ENCODE measurements around the gene CMTM7.
"Not testable (repeated sequence)": the region's sequence is repeated elsewhere in the genome, so short reads cannot be mapped to it uniquely, and the experiment has no call there.

Gene CMTM7

DNA sequence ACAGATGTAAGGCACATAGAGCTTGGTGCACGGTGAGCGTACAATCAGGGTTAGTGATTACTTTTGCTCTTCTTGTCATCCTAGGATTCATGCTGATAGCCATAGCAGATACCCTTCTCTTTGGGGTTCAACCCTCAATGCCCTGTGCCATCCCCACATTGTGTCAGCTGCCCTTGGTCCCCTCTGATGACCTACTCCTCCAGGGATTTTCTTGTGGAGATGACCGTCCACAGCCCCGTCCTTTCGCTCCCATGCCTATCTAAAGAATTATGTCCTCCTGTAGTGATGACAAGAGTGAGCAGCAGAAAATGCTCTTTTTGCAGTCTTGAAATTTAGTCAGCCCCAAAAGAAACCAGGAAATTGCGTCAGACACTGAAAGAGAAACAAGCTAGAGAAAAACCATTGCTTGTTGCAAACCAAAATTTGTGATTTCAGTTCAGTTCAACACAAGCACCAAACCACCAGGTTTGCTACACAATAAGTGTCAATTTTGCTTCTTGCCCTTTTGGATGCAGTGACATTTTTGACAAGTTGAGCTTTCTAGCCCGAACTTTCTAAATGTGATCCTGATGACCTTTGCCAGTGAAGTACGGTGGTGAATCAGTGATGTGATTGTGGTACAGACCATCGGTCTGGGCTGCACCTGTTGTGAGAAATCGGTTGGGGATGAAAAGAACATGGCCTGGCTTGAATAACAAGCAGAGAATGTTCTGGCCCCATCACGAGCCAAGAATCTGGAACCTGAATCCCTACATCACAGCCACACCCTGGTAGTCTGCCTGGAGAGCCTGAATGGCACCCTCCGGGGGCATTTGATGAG lies 41.3 kb downstream of the CMTM7 start:
- peak overlapping the region; percentile 2; the same call in 1 of the 2 replicates for H3K27ac ChIP-seq
- 0 out of 2 replicates have a peak, but pooled peaks have one; percentile 10 for TF ChIP-seq Cebpa-rat (IDR thresholded peaks at IDR 0.05)
- H3K27me3 ChIP-seq, result no peaks in the 10 kb centered on the region
- H3K9ac ChIP-seq, result no peak overlapping the region
- H3K4me1 ChIP-seq, result peaks cover 75% of the 10 kb centered on the region
- H3K4me3 ChIP-seq, result no peak overlapping the region
- H3K36me3 ChIP-seq, result peaks cover 41% of the 10 kb centered on the region
- H3K9me3 ChIP-seq, result no peaks in the 10 kb centered on the region
- H3K4me2 ChIP-seq, result peak overlapping the region; percentile 33
- H4K20me1 ChIP-seq, result peaks cover 100% of the 10 kb centered on the region

DNA sequence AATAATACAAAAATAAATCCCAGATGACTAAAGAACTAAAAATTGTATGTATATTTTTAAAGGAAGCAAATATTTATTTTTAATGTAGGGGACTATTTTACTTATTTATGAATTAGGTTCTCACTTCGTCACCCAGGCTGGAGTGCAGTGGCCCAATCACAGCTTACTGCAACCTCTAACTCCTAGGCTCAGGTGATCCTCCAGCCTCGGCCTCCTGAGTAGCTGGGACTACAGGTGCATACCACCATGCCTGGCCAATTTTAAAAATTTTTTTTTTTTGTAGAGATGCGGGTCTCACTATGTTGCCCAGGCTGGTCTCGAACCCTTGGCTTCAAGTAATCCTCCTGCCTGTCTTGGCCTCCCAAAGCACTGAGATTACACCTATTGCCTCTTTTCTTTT lies 42.6 kb downstream of the CMTM7 start:
- Histone ChIP-seq H3K9me3 (no peaks in the 10 kb centered on the region), H4K20me1 (peaks cover 100% of the 10 kb centered on the region), H3K9ac (no peak overlapping the region), H3K4me2 (no peak overlapping the region), H3K4me1 (peaks cover 71% of the 10 kb centered on the region), H3K27me3 (no peaks in the 10 kb centered on the region), H3K36me3 (peaks cover 49% of the 10 kb centered on the region), H3K27ac (no peak overlapping the region), H3K4me3 (no peak overlapping the region)
- no peak for TF ChIP-seq Cebpa-rat (IDR thresholded peaks at IDR 0.05)

DNA sequence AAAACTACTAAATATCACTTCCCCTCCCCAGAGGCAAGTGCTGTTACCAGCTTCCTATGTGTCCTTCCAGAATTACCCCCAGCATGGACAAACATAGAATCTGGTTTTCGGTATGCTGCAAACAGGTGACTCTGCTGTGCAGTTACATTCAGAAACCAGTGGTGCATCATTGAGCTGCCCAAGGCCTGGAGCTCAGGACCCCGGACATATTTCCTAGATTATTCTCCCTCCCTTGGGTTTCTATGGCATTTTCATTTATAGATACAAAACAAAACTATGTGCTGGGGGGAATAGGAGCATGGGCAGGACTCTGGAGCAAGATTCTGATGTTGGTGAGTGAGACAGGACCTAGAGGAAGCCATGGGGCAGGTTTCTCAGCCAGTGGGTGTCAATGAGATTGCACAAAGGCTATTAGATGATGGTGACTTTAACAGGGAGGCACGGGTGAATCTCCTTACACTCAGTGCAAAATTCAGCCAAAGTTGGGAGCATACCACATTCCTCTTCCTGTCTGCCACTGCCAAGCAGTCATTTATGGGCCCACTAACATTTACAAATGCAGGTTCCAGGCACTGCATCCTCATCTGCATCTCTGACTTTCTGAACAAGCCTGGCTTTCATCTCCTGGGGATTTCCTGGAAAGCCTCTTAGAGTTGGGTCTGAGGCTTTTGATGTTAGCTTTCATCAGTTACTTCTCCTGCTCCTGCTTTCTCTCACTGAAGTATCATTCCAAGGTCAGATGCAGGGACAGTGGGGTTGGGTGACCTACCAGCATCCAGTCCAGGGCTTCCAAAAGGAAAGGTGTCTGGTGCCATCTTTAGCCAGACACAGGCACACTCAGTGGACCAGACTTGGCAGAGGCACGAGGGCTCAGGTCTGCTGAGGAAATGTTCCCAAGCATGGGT lies 44.5 kb downstream of the CMTM7 start:
- Histone ChIP-seq H3K27ac (0 out of 2 replicates have a peak overlapping the region, but pooled peaks have one; percentile 7), H3K27me3 (no peaks in the 10 kb centered on the region), H3K4me3 (no peak overlapping the region), H3K9me3 (no peaks in the 10 kb centered on the region), H3K9ac (no peak overlapping the region), H3K4me1 (peaks cover 83% of the 10 kb centered on the region), H4K20me1 (peaks cover 100% of the 10 kb centered on the region), H3K4me2 (peak overlapping the region; percentile 54), H3K36me3 (peaks cover 60% of the 10 kb centered on the region)
- no peak for TF ChIP-seq Cebpa-rat (IDR thresholded peaks at IDR 0.05)

DNA sequence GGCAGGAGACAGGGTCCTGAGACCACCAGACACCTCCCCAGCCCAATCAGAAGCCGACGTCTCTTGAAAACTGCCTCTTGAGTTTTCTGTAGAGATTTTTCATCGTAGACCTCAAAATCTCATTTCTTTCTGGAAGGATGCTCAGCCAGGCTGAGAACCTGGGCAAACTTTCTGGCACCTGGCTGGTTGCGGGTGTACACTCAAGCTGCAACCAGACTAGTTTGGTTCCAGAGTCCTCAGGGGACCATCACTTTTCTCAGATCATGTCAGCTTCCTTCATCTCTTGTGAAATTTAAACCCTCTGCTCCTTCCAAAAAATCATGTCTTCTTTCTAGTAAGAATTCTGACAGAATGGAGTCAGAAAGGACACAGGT lies 45.1 kb downstream of the CMTM7 start:
- Histone ChIP-seq H3K9ac (no peak overlapping the region), H3K4me2 (peak overlapping the region; percentile 54), H4K20me1 (peaks cover 100% of the 10 kb centered on the region), H3K27me3 (no peaks in the 10 kb centered on the region), H3K4me3 (no peak overlapping the region), H3K27ac (0 out of 2 replicates have a peak overlapping the region, but pooled peaks have one; percentile 7), H3K36me3 (peaks cover 60% of the 10 kb centered on the region), H3K9me3 (no peaks in the 10 kb centered on the region), H3K4me1 (peaks cover 83% of the 10 kb centered on the region)
- no peak for TF ChIP-seq Cebpa-rat (IDR thresholded peaks at IDR 0.05)

DNA sequence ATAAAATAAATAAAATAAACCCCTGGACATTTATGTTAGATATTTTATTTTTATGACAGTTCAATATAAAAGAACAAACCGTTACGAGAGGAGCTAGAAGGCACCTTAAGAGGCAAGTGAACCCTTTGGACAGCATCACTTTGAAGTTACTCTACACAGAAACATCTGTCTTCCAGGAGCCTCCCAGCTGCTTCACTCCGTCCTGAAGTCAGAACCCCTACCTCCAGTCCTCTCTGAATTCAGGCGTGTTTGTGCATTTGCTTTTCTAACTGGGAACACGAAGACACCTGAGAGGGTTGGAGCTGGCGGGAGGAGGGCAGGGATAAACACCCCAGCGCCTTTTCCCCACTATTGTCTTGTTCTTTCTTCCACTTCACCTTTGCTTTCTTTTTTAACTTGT lies 46.2 kb downstream of the CMTM7 start:
- H3K9ac ChIP-seq, result no peak overlapping the region

DNA sequence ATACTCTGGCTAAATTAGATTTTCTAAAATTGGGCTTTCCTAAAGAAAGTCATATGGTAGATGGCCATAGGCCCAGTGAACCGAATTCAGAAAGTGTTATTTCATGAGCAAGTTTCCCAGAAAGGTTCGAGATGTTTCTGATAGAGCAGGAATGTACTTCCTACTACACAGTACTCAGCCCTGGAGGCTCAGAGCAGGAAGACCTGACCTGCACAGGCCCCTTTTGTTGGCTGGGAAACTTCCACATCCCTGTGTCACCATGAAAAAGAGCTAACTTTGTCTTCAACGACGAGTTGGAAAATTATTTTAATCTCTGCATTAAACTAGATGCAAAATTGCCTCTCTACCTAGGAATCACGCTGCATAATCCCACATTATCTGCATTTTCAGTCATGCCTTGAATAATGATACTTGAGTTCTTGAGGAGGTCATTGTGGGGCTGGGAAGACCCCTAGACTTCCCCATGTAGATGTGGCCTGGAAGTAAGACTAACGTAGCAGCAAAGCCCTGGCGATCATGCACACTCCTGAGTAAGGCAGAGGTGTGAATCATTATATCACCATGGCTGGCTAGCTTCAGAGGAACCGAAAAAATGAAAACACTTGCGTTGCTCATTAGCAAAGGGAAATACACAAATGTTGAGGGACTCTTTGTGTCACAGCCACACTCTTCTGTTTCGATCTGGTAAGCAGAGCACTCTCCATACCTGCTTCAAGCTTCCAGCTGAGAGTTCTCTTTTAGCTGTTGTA lies 47.1 kb downstream of the CMTM7 start:
- no peak overlapping the region for H3K9ac ChIP-seq
- H3K4me1 ChIP-seq, result peaks cover 65% of the 10 kb centered on the region
- H4K20me1 ChIP-seq, result peaks cover 98% of the 10 kb centered on the region
- no peak overlapping the region for H3K27ac ChIP-seq
- H3K27me3 ChIP-seq, result no peaks in the 10 kb centered on the region
- no peak for TF ChIP-seq Cebpa-rat (IDR thresholded peaks at IDR 0.05)
- no peaks in the 10 kb centered on the region for H3K9me3 ChIP-seq
- no peak overlapping the region for H3K4me2 ChIP-seq
- no peak overlapping the region for H3K4me3 ChIP-seq
- peaks cover 62% of the 10 kb centered on the region for H3K36me3 ChIP-seq

More for the DNA sequence above, 46.2 kb downstream of the CMTM7 start:
- Histone ChIP-seq H3K4me1 (peaks cover 72% of the 10 kb centered on the region), H4K20me1 (peaks cover 99% of the 10 kb centered on the region), H3K9me3 (no peaks in the 10 kb centered on the region), H3K36me3 (peaks cover 62% of the 10 kb centered on the region), H3K4me3 (no peak overlapping the region), H3K27ac (no peak overlapping the region), H3K27me3 (no peaks in the 10 kb centered on the region), H3K4me2 (no peak overlapping the region)
- TF ChIP-seq Cebpa-rat (IDR thresholded peaks at IDR 0.05), result no peak

DNA sequence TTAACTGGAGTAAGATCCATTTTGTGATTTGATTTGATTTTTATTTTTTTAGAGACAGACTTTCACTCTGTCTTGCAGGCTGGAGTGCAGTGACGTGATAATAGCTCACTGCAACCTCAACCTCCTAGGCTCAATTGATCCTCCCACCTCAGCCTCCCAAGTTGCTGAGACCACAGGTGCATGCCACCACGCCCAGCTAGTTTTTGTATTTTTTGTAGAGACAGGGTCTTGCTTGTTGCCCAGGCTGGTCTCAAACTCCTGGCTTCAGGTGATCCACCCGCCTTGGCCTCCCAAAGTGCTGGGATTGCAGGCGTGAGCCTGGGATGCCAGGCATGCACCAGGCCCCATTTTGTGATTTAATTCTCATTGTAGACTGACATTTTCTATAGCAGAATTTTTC lies 47.8 kb downstream of the CMTM7 start:
- H3K4me1 ChIP-seq, result peaks cover 65% of the 10 kb centered on the region
- H3K9me3 ChIP-seq, H3K9ac ChIP-seq, H3K4me3 ChIP-seq, H3K27ac ChIP-seq, H3K4me2 ChIP-seq, H3K27me3 ChIP-seq: not testable (repeated sequence)
- peaks cover 66% of the 10 kb centered on the region for H3K36me3 ChIP-seq
- H4K20me1 ChIP-seq, result peaks cover 94% of the 10 kb centered on the region

DNA sequence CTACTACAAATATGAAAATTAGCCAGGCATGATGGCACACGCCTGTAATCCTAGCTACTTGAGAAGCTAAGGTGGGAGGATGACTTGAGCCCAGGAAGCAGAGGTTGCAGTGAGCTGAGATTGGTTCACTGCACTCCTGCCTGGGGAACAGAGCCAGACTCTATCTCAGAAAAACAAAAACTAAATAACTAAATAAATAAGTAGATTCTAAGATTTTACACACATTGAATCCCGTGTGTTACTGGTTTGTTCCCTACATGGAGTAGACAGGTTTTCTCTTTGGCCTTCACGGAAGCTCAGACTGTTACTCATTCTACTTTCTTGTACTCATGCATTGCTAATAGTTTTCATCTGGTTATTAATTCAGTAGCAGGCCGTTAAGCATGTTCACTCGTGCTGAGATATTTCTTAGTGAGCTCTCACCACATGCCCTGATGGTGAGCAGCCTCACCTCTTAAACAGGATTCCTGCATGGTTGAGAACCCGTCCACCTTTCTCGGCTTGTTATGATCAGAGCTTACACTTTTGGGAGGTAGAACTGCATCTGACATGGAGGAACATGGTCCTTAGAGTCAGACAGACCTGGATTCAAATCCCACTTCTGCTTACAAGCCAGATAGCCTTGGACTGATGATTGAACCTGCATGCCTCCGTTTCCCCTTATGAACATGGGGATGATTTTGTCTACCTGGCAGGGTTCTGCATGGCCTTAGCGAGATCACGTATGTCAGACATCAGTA lies 49.1 kb downstream of the CMTM7 start:
- Histone ChIP-seq H3K27ac (no peak overlapping the region), H4K20me1 (peaks cover 91% of the 10 kb centered on the region), H3K4me3 (no peak overlapping the region), H3K36me3 (peaks cover 71% of the 10 kb centered on the region), H3K9ac (no peak overlapping the region), H3K27me3 (no peaks in the 10 kb centered on the region), H3K4me2 (peak overlapping the region; percentile 13), H3K4me1 (peaks cover 58% of the 10 kb centered on the region), H3K9me3 (peaks cover 9% of the 10 kb centered on the region)
- no peak for TF ChIP-seq Cebpa-rat (IDR thresholded peaks at IDR 0.05)

DNA sequence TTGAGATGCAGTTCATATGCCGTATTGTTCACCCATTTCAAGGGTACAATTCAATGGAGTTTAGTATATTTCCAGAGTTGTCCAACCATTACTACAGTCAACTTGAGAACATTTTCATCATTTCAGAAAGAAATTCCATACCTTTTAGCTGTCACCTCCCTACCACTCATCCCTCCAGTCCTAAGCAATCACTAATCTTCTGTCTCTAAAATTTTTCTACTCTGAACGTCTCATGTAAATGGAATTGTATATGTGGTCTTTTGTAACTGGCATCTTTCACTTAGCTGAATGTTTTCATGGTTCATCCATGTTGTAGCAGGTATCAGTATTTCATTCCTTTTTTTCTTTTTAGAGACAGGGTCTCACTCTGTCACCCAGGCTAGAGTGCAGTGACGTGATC lies 51.1 kb downstream of the CMTM7 start:
- TF ChIP-seq Cebpa-rat (IDR thresholded peaks at IDR 0.05), result no peak
- H3K9ac ChIP-seq, result no peak overlapping the region
- H3K27me3 ChIP-seq, result no peaks in the 10 kb centered on the region
- peaks cover 89% of the 10 kb centered on the region for H4K20me1 ChIP-seq
- no peak overlapping the region for H3K4me3 ChIP-seq
- peaks cover 12% of the 10 kb centered on the region for H3K9me3 ChIP-seq
- H3K36me3 ChIP-seq, result peaks cover 79% of the 10 kb centered on the region
- H3K4me2 ChIP-seq, result no peak overlapping the region
- no peak overlapping the region for H3K27ac ChIP-seq
- H3K4me1 ChIP-seq, result peaks cover 57% of the 10 kb centered on the region
